ENCODE results near the gene GPN2.
"Not testable (repeated sequence)": the region's sequence is repeated elsewhere in the genome, so short reads cannot be mapped to it uniquely, and the experiment has no call there.

Gene GPN2

GRCh38 chr1:26856604-26857469, 33.2 kb downstream of the GPN2 start:
- DNase-seq = no peak

GRCh38 chr1:26856181-26856580, 33.9 kb downstream of the GPN2 start:
- no peak for DNase-seq

- no peak for DNase-seq
Measured at GRCh38 chr1:26855636-26856035, 34.4 kb downstream of the GPN2 start.

GRCh38 chr1:26854906-26855305, 35.2 kb downstream of the GPN2 start:
- DNase-seq = no peak

- DNase-seq = no peak
Measured at GRCh38 chr1:26853600-26853999, 36.5 kb downstream of the GPN2 start.

- peak; percentile 31 for DNase-seq
Measured at GRCh38 chr1:26853156-26853555, 36.9 kb downstream of the GPN2 start.

- DNase-seq = no peak
Measured at GRCh38 chr1:26852701-26853100, 37.4 kb downstream of the GPN2 start.

GRCh38 chr1:26851106-26851684, 38.9 kb downstream of the GPN2 start:
- no peak for DNase-seq

- DNase-seq = no peak
Measured at GRCh38 chr1:26848941-26849774, 40.9 kb downstream of the GPN2 start.

GRCh38 chr1:26848499-26848898, 41.6 kb downstream of the GPN2 start:
- DNase-seq = no peak

- DNase-seq = not testable (repeated sequence)
Measured at GRCh38 chr1:26847826-26848225, 42.3 kb downstream of the GPN2 start.

GRCh38 chr1:26844424-26845196, 45.5 kb downstream of the GPN2 start:
- DNase-seq = no peak

GRCh38 chr1:26839779-26840178, 50.3 kb downstream of the GPN2 start:
- DNase-seq = no peak

GRCh38 chr1:26839339-26839722, 50.8 kb downstream of the GPN2 start:
- DNase-seq = no peak

GRCh38 chr1:26838474-26839338, 51.4 kb downstream of the GPN2 start:
- no peak for DNase-seq

- not testable (repeated sequence) for DNase-seq
Measured at GRCh38 chr1:26837665-26838064, 52.4 kb downstream of the GPN2 start.

- DNase-seq = no peak
Measured at GRCh38 chr1:26833432-26834405, 56.4 kb downstream of the GPN2 start.

GRCh38 chr1:26832249-26832960, 57.7 kb downstream of the GPN2 start:
- no peak for DNase-seq

GRCh38 chr1:26831546-26832248, 58.4 kb downstream of the GPN2 start:
- no peak for DNase-seq

Data from SHP77 treated with DMSO at 0.1 percent for 48 hours (cell line).